NCI-H2196 treated with DMSO at 0.1 percent for 48 hours (cell line): ENCODE data around the gene BTBD9.
"Not testable (repeated sequence)": the region's sequence is repeated elsewhere in the genome, so short reads cannot be mapped to it uniquely, and the experiment has no call there.

Experiments used
- DNase-seq: peaks from one replicate; lab custom pipeline; 2025; ENCODE audit not compliant: unreplicated experiment; lab: John Stamatoyannopoulos, UW

BTBD9 gene

GRCh38 chr6:38650207-38650752 is 10.6 kb upstream of the BTBD9 start:
- no peak for DNase-seq

GRCh38 chr6:38649744-38650143 is 10.0 kb upstream of the BTBD9 start:
- DNase-seq = no peak

DNA sequence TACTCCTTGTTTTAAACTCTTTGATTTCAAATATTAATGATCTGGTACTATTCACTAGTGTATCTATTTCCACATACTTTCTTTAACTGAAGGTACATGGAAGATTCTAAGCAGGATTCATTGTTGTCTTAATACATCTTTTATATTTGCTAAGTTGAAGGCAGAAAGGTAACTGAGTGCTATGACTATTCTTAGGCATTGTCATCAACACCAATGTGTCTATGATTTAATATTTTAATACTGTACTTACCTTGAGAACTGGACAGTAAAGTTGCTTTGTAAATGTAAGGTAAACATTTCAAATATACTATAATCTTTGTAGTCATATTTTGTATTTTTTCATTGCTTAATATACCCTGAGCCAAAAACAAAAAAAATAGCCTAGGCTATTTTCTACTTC is 8.9 kb upstream of the BTBD9 start:
- no peak for DNase-seq

- DNase-seq = no peak
Observed at GRCh38 chr6:38646166-38646878, 6.6 kb upstream of the BTBD9 start.

GRCh38 chr6:38644951-38645350 is 5.2 kb upstream of the BTBD9 start:
- no peak for DNase-seq

DNA sequence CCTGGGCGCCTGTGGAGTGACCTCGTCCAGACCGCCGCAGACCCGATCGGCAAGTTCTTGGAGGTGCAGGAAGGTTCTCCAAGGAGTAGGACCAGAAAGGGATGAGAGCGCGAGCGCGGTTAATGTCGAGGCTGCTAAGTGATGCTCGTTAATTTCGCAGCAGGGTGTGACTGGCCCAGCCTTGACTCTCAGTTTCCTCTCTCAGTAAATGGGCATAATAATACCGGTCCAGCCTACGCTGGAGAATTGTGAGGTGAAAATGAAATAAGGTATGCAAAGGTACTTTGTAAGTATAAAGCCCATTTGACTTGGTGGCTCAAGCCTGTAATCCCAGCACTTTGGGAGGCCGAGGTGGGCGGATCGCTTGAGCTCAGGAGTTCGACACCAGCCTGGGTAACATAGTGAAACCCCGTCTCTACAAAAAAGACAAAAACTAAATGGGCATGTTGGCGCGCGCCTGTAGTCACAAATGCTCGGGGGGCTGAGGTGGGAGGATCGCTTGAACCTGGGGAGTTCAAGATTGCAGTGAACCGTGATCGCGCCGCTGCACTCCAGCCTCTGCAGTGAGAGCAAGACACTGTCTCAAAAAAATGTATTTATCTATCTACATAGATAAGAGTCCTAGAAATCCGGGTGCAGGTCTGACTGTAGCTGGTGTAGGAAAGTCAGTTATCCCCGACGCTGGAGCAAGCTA is 634 bp upstream of the BTBD9 start:
- DNase-seq = no peak

- DNase-seq = no peak
Observed at GRCh38 chr6:38638941-38639497, 710 bp downstream of the BTBD9 start.

DNA sequence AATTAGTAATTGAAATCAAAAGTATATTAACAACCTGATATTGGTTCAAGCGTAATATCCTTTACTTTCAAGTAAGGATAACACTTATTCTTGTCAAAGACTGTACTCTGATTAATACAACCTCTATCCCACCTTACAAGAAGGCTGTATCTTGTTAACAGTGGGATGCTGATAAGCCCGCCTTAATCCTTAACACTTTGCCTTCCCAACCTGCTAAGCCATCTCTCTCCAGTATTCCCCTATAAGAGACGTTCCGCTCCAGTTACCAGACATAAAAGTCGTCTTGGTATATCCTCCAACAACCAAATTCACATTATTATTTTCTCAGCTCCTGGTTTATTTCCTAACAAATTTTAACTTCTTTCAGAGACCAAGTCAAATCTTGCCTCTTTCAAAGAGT is 2.0 kb downstream of the BTBD9 start:
- DNase-seq = no peak

- no peak for DNase-seq
Observed at GRCh38 chr6:38636027-38636426, 3.7 kb downstream of the BTBD9 start.

DNA sequence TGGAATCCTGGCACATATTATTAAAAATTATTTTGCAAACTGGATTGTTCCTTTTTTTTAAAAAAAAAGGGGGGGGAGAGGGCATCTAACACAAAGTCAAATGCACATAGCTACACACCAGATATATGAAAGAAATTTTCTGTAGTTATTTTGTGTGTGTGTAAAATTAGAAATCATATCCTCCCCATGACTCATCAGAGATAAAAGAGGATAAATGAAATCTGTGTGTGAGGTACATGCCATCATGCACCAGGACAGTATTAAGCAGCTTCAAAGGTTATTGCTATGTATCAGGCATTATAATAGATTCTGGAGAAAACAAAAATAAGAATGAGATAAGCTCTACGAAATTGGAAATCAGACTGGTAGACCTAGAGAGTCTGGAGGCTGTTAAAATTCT is 5.2 kb downstream of the BTBD9 start:
- DNase-seq = no peak

GRCh38 chr6:38632490-38632889 is 7.2 kb downstream of the BTBD9 start:
- DNase-seq = no peak

DNA sequence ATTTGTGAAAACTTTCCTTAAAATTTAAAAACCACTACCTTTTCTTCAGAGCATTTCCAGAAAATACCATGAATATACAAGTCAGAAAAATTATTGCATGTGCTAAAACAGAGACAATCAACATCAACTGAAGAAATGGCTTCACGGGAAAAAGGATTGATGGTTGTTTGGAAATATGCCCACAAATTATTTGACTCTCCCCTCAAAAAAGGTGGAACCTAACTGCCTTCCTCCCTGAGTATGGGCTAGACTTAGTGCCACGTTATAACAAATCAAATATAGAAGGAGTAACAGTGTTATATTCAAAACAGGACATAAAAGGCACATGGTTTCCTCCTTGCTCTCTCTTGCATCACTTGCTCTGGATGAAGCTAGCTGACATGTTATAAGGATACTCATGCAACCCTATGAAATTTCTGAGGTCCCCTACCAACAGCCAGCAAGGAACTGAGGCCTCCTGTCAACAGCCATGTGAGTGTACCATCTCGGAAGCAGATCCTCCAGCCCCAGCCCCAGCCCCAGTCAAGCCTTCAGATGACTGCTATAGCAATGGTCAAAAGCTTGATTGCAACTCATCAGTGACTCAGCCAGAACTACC is 8.4 kb downstream of the BTBD9 start:
- no peak for DNase-seq

- no peak for DNase-seq
Observed at GRCh38 chr6:38625217-38625616, 14.5 kb downstream of the BTBD9 start.

DNA sequence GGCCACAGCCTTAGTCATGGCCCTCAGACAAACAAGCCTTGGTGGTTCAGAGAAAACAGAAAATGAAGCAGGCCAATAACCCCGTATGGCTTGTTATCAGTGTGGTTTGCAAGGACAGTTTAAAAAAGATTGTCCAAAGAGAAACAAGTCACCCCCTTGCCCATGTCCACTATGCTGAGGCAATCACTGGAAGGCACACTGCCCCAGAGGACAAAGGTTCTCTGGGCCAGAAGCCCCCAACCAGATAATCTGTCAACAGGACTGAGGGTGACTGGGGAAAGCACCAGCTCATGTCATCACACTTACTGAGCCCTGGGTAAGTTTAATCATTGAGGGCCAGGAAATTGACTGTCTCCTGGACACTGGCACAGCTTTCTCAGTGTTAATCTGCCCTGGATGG is 20.4 kb downstream of the BTBD9 start:
- DNase-seq = not testable (repeated sequence)

GRCh38 chr6:38618301-38618700 is 21.4 kb downstream of the BTBD9 start:
- DNase-seq = not testable (repeated sequence)

GRCh38 chr6:38617856-38618255 is 21.9 kb downstream of the BTBD9 start:
- no peak for DNase-seq

DNA sequence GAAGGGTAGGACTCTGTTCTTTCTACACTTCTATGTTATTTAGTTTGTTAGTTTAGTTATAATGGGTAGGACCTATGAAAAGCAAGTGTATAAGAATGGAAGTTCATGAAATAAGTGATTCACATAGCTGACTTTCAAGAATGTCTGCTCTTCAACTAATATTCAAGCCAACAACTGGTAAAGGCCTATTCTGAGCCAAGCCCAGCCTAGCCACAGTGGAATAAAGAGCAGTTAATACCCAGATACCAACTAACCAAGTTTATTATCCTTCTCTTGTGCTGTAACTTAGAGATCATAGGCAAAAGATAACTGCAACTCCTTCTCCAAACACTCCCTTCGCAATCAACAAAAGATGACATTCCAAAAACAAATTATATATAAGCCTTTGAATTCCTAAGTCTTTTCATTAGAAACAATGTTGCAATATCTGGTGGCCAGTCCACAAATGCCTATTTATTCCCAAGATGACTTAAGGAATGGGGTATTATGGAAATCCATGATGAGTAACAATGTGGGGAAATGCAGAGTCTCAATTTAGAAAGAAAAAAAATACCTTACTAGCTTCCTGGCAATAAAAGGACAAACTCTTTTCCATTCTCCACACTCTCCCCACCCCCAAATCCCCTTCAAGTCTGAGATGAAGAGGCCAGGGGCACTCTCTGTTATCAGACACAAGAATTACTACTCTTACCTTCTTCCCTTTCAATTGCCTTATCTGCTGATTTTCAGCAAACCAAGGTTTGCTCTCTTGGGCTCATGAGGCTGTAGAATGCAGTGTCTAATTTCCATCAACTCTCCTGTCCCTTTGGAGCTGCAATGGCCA is 27.4 kb downstream of the BTBD9 start:
- DNase-seq = no peak

DNA sequence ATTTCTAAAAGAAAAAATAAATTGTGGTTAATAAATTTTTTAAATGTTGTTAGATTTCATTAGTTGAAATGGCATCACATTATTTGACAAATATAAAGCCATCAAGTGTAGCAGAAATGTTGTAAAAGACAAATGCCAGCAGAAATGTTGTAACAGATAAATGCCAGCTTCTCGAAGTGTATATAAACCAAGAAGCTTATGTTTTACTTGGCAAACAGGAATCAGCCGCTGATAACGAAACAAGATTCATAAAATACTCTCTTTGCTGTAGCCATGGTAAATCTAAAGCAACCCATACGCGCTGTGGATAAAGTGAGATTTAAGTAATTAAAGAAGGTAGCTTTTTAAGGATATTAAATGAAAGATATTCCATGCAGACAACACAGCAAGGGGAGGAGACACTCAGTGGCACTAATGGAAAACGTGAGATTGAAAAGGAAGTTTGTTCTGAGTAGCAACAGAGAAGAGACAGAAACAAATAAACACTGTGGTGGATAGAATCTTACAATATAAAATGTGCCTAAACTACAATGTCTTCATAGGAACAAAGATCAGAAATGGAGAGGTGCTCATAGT is 29.6 kb downstream of the BTBD9 start:
- no peak for DNase-seq

- peak; percentile 20 for DNase-seq
Observed at GRCh38 chr6:38604700-38605099, 35.0 kb downstream of the BTBD9 start.

GRCh38 chr6:38603966-38604365 is 35.8 kb downstream of the BTBD9 start:
- DNase-seq = no peak

DNA sequence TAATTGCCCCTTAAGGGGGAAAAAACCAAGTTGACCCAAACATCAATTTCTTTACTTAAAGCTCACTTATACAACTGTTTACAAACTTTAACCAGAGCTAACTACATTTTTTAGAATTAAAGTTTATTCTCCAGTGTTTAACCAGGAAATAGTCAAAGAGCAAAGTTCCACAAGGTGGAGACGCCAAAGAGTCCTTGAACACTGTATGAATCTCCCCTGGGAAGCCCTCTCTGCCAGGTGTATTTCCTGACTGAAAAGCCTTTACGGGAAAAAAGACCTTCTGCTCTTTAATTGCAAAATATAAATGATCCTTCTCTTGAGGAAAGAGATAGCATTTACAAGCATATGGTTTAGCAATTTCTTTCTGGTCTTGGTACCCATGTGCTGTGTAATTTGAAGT is 36.2 kb downstream of the BTBD9 start:
- no peak for DNase-seq
